DND-41 (cell line): ENCODE measurements around the gene RBM47.

Experiments used
- ATAC-seq: fragments of 200-7000 bp; cut with Tn5 transposase; 3 replicates; pipeline ENCODE4 v1.9.1; 2021; ENCODE audit warnings: low read depth; ENCODE audit not compliant: insufficient read depth
- DNase-seq: peaks from one replicate; pipeline ENCODE4 v3.0.0-alpha.2; 2020
- H2AFZ ChIP-seq: 2 replicates; pipeline ENCODE4 v1.6.0; 2012; ENCODE audit warnings: low read depth, low read length
- H3K27ac ChIP-seq: 2 replicates; pipeline ENCODE4 v1.5.1; 2012; ENCODE audit warnings: low read length, inconsistent platforms
- H3K27me3 ChIP-seq: fragments of 200-600 bp; sonication (generic); 2 replicates; pipeline ENCODE4 v1.6.0; 2012; ENCODE audit warnings: low read length, mild to moderate bottlenecking, inconsistent platforms; ENCODE audit not compliant: insufficient read depth, poor library complexity
- H3K36me3 ChIP-seq: 2 replicates; pipeline ENCODE4 v1.5.1; 2012; ENCODE audit warnings: low read length, inconsistent platforms; ENCODE audit not compliant: insufficient read depth
- H3K4me1 ChIP-seq: 2 replicates; pipeline ENCODE4 v1.5.1; 2012; ENCODE audit warnings: mild to moderate bottlenecking, low read length; ENCODE audit not compliant: insufficient read depth
- H3K4me2 ChIP-seq: 2 replicates; pipeline ENCODE4 v1.6.0; 2012; ENCODE audit warnings: mild to moderate bottlenecking, moderate library complexity, low read length, inconsistent platforms; ENCODE audit not compliant: insufficient read depth
- H3K4me3 ChIP-seq, 2 experiments: fragments of 200-600 bp in 1 of 2; shearing (Covaris generic) in 1 of 2; 2 replicates each; pipeline ENCODE4 v1.5.1; 2012 to 2016; ENCODE audit warnings: inconsistent platforms in 2 of 2, low read length in 2 of 2, mild to moderate bottlenecking in 2 of 2, low read depth in 1 of 2, moderate library complexity in 1 of 2
- H3K79me2 ChIP-seq: 2 replicates; pipeline ENCODE4 v1.6.0; 2012; ENCODE audit warnings: low read length, inconsistent platforms; ENCODE audit not compliant: insufficient read depth
- H3K9ac ChIP-seq: 2 replicates; pipeline ENCODE4 v1.6.0; 2012; ENCODE audit warnings: low read depth, mild to moderate bottlenecking, inconsistent platforms, low read length, moderate library complexity
- H3K9me3 ChIP-seq: 2 replicates; pipeline ENCODE4 v1.5.1; 2012; ENCODE audit warnings: low read length, moderate library complexity, mild to moderate bottlenecking, inconsistent platforms; ENCODE audit not compliant: insufficient read depth, severe bottlenecking
- H4K20me1 ChIP-seq: 2 replicates; pipeline ENCODE4 v1.6.0; 2012; ENCODE audit warnings: low read length; ENCODE audit not compliant: insufficient read depth
- CTCF ChIP-seq: IDR thresholded peaks from 2 replicates; pipeline ENCODE4 v1.5.1; 2012; ENCODE audit warnings: borderline replicate concordance, low read length, moderate library complexity, mild to moderate bottlenecking; ENCODE audit not compliant: poor library complexity, severe bottlenecking; ENCODE audit errors: extremely low read depth
- EZH2 ChIP-seq: IDR thresholded peaks from 3 replicates; pipeline ENCODE4 v1.6.1; 2012; ENCODE audit warnings: borderline replicate concordance, low read depth, mild to moderate bottlenecking, moderate library complexity, low read length, inconsistent platforms; ENCODE audit not compliant: severe bottlenecking

RBM47 gene

DNA sequence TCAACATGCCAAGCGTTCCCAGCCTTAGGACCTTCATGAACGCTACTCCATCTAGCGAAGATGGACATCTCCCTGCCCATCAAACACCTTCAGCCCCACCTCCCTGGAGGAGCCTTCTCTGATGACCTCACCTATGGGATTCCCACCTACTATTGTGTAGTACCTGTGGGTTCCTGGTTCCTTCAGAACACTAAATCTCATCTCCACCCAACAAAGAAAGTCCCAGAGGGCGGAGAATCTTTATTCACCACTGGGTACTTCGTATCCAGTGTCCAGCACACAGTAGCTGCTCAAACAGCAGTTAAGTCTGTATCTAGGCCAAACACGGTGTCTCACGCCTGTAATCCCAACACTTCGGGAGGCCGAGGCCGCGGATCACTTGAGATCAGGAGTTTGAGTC is 10.1 kb downstream of the RBM47 start:
- DNase-seq (no peak), ATAC-seq (no peak)
- H3K4me1 ChIP-seq: no peaks in the 10 kb centered on the region
- TF ChIP-seq EZH2 (no peak), CTCF (no peak)
- H3K27me3 ChIP-seq: no peaks in the 10 kb centered on the region
- no peak overlapping the region for H3K4me2 ChIP-seq
- no peak overlapping the region for H2AFZ ChIP-seq
- no peak overlapping the region for H3K9ac ChIP-seq
- no peak overlapping the region for H3K4me3 ChIP-seq
- H3K27ac ChIP-seq: no peak overlapping the region
- no peaks in the 10 kb centered on the region for H3K36me3 ChIP-seq
- no peaks in the 10 kb centered on the region for H3K79me2 ChIP-seq
- H3K9me3 ChIP-seq: no peaks in the 10 kb centered on the region
- no peaks in the 10 kb centered on the region for H4K20me1 ChIP-seq

GRCh38 chr4:40617872-40618271 is 11.8 kb downstream of the RBM47 start:
- Histone ChIP-seq H3K4me2 (no peak overlapping the region), H3K4me3 (no peak overlapping the region), H3K4me1 (no peaks in the 10 kb centered on the region), H3K36me3 (no peaks in the 10 kb centered on the region), H3K79me2 (no peaks in the 10 kb centered on the region), H3K9ac (no peak overlapping the region), H2AFZ (no peak overlapping the region), H3K9me3 (no peaks in the 10 kb centered on the region), H3K27ac (no peak overlapping the region), H4K20me1 (no peaks in the 10 kb centered on the region), H3K27me3 (no peaks in the 10 kb centered on the region)
- DNase-seq (no peak), ATAC-seq (no peak)
- no peak for TF ChIP-seq CTCF
- TF ChIP-seq EZH2: no peak

- no peak for DNase-seq
- TF ChIP-seq CTCF: no peak
- TF ChIP-seq EZH2: no peak
- no peak overlapping the region for H3K4me2 ChIP-seq
Measured at GRCh38 chr4:40614031-40614430, 15.6 kb downstream of the RBM47 start.

DNA sequence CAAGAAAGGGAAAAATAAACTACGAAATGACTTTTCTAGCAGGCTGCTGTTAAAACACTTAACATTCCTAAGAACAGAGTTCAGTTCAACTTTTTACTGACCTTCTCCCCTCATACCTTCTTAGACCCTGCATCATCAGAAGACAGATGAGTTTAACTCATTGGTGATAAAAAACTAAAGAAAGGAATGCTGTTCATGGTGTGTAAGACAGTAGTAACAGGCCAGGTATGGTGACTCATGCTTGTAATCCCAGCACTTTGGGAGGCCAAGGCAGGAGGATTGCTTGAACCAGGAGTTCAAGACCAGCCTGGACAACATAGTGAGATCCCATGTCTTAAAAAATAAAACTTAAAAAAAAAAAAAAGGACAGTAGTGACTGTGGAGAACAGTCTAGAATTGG is 16.2 kb downstream of the RBM47 start:
- no peak overlapping the region for H3K4me2 ChIP-seq
- no peaks in the 10 kb centered on the region for H4K20me1 ChIP-seq
- H3K79me2 ChIP-seq: no peaks in the 10 kb centered on the region
- H3K4me1 ChIP-seq: no peaks in the 10 kb centered on the region
- no peaks in the 10 kb centered on the region for H3K9me3 ChIP-seq
- no peak for ATAC-seq
- no peaks in the 10 kb centered on the region for H3K36me3 ChIP-seq
- no peak for DNase-seq
- H3K9ac ChIP-seq: no peak overlapping the region
- H2AFZ ChIP-seq: no peak overlapping the region
- H3K27me3 ChIP-seq: no peaks in the 10 kb centered on the region
- no peak overlapping the region for H3K27ac ChIP-seq
- TF ChIP-seq CTCF (no peak), EZH2 (no peak)
- H3K4me3 ChIP-seq: no peak overlapping the region

More at GRCh38 chr4:40614031-40614430, 15.6 kb downstream of the RBM47 start:
- no peaks in the 10 kb centered on the region for H3K36me3 ChIP-seq
- no peaks in the 10 kb centered on the region for H3K9me3 ChIP-seq
- H3K9ac ChIP-seq: no peak overlapping the region
- H3K27me3 ChIP-seq: no peaks in the 10 kb centered on the region
- H3K4me1 ChIP-seq: no peaks in the 10 kb centered on the region
- H3K27ac ChIP-seq: no peak overlapping the region
- H3K4me3 ChIP-seq: no peak overlapping the region
- H4K20me1 ChIP-seq: no peaks in the 10 kb centered on the region
- H2AFZ ChIP-seq: no peak overlapping the region
- no peak for ATAC-seq
- no peaks in the 10 kb centered on the region for H3K79me2 ChIP-seq
